ENCODE results near the gene OR2T10.

DNA sequence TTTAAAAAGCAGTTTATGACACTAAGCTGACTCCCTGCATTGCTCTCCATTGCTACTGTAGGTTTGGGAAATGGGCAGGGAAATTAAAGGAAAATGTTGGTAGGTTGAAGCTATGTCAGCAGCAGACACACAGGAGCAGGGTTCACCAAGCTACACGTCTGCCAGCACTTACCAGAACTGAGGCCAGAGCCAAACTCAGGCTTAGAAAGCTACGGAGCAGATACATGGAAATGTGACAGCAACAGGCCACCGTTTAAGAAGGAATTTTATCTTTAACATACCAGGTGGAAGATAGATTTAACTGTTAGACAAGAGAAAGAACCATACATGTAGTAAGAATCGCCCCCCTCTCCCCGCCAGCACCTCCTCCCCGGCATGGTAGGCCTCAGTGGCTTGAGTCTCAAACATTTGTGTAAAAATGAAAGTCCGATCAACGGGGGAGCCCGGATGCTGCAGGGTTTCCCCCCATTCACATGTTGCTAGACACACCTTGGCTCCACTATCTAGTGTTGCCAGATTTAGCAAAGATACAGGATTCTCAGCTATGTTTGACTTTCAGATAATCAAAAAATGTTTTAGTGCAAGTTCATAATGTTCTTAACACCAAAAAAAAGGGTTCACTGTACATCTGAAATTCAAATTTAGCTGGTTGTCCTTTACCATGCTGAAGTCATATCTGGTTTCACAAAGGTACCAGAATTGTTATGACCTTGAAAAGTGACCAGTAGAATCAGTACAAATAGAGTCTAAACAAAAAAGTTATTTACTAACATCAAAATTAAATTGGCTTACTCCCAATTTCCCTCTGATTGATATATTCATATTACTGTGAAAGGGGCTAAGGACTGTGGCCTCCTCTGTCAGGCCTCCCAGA is 30.7 kb upstream of the OR2T10 start:
- TF ChIP-seq, protein P1, sequence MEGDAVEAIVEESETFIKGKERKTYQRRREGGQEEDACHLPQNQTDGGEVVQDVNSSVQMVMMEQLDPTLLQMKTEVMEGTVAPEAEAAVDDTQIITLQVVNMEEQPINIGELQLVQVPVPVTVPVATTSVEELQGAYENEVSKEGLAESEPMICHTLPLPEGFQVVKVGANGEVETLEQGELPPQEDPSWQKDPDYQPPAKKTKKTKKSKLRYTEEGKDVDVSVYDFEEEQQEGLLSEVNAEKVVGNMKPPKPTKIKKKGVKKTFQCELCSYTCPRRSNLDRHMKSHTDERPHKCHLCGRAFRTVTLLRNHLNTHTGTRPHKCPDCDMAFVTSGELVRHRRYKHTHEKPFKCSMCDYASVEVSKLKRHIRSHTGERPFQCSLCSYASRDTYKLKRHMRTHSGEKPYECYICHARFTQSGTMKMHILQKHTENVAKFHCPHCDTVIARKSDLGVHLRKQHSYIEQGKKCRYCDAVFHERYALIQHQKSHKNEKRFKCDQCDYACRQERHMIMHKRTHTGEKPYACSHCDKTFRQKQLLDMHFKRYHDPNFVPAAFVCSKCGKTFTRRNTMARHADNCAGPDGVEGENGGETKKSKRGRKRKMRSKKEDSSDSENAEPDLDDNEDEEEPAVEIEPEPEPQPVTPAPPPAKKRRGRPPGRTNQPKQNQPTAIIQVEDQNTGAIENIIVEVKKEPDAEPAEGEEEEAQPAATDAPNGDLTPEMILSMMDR (IDR thresholded peaks at IDR 0.05; ENCODE audit: extremely low read depth in 1 of 2, insufficient read depth in 1 of 2, low read depth in 1 of 2, low read length in 2 of 2), result no peak
- TF ChIP-seq POLR2A (IDR thresholded peaks at IDR 0.05; ENCODE audit: low read depth, low read length) (no peak), EZH2 (IDR thresholded peaks at IDR 0.05; ENCODE audit: borderline replicate concordance, low read depth, low read length, severe bottlenecking) (no peak), POLR2AphosphoS5 (IDR thresholded peaks at IDR 0.05; ENCODE audit: insufficient read depth, low read depth, low read length) (no peak), JUN (IDR thresholded peaks at IDR 0.05; ENCODE audit: borderline replicate concordance, insufficient read depth, insufficient read length, low read depth) (no peak)
- TF ChIP-seq, protein P2, sequence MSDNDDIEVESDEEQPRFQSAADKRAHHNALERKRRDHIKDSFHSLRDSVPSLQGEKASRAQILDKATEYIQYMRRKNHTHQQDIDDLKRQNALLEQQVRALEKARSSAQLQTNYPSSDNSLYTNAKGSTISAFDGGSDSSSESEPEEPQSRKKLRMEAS (IDR thresholded peaks at IDR 0.05; ENCODE audit: insufficient read depth, insufficient read length), result no peak

All from endothelial cell of umbilical vein (primary cell).